MCF 10A (cell line): ENCODE data around the gene SPON1. TPM values are rescaled to one million over a fixed set of nuclear protein-coding genes. Genes with fewer than 3 reads are reported as not detected.

ENCODE experiments used
- BruUV-seq: library from RNA; stranded (reverse); fragments of 400-500 nt; replicated peaks from 2 replicates; lab custom pipeline; 2021; lab: Mats Ljungman, UMichigan
- CTCF ChIA-PET: fragments of 300-600 bp; sonication (Branson Sonifier 250); formaldehyde crosslinking; extraction: SDS; loops from one replicate; lab custom pipeline; 2021; ENCODE audit warnings: antibody characterized with exemption, inconsistent platforms; lab: Yijun Ruan, JAX
- POLR2A ChIA-PET: fragments of 300-600, 350-650 bp; sonication (Branson Sonifier 250); formaldehyde crosslinking; extraction: SDS; loops from one replicate; lab custom pipeline; 2020; ENCODE audit warnings: antibody characterized with exemption, inconsistent platforms; lab: Yijun Ruan, JAX
- DNase-seq: peaks from one replicate; pipeline ENCODE4 v3.0.0-alpha.2; 2018; ENCODE audit not compliant: unreplicated experiment
- H3K27ac Mint-ChIP-seq: one replicate; pipeline ENCODE4 v1.8.0; 2022; ENCODE audit warnings: mild to moderate bottlenecking, low read depth, mixed read lengths; ENCODE audit not compliant: unreplicated experiment
- H3K27me3 Mint-ChIP-seq: one replicate; pipeline ENCODE4 v1.8.0; 2022; ENCODE audit warnings: mixed read lengths; ENCODE audit not compliant: insufficient read depth, unreplicated experiment
- H3K36me3 Mint-ChIP-seq: one replicate; pipeline ENCODE4 v1.8.0; 2022; ENCODE audit warnings: mild to moderate bottlenecking, moderate library complexity, mixed read lengths; ENCODE audit not compliant: insufficient read depth, unreplicated experiment
- H3K4me1 Mint-ChIP-seq: one replicate; pipeline ENCODE4 v1.8.0; 2022; ENCODE audit warnings: mixed read lengths; ENCODE audit not compliant: insufficient read depth, unreplicated experiment
- H3K4me3 Mint-ChIP-seq: one replicate; pipeline ENCODE4 v1.8.0; 2022; ENCODE audit warnings: mild to moderate bottlenecking, moderate library complexity, mixed read lengths; ENCODE audit not compliant: unreplicated experiment
- H3K9me3 Mint-ChIP-seq: one replicate; pipeline ENCODE4 v1.8.0; 2022; ENCODE audit warnings: mixed read lengths; ENCODE audit not compliant: unreplicated experiment
- intact Hi-C: fragments of 100-400 bp; cut with micrococcal nuclease; formaldehyde crosslinking; loops from 2 replicates; pipeline ENCODE4 v1.14.1; 2022
- total RNA-seq: library from RNA; stranded (reverse); gene quantifications from 2 replicates; pipeline ENCODE4 v1.2.3, GENCODE V29; 2022
- TF ChIP-seq, protein P1 (sequence below): fragments of 200-600 bp; IDR thresholded peaks from one replicate; pipeline ENCODE4 v1.8.0; 2022; ENCODE audit warnings: antibody characterized with exemption, mild to moderate bottlenecking; ENCODE audit not compliant: unreplicated experiment

Gene SPON1
- total RNA-seq, 1 experiment from 2014 or later: not detected

DNA sequence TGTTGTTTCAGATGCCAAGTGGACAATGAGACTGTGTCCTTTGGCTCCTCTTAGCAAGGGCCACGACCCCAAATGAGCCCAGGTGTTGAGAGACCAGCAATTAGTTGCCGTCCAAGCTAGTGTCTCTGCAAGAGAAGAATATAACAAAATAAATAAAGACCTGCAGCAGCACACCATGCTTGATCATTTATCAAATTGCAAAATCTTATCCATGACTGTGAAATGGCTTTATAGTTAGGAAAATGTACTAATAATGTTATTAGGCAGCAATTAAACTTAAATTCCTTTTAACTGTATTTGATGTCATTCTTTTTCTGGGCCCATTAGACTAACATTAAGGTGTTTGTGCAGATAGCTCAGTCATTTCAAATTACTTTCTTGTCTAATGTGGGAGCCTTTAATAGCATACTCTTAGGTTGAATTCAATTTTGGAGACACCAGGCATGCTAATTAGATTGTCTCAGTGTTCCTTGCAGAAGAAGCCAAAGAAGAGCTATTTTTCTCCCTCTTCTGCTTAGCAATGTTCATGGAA lies 220.4 kb downstream of the SPON1 start:
- Mint-ChIP-seq H3K36me3 (no peaks in the 10 kb centered on the region), H3K4me1 (no peaks in the 10 kb centered on the region), H3K9me3 (no peaks in the 10 kb centered on the region), H3K27ac (no peak overlapping the region), H3K27me3 (peaks cover 48% of the 10 kb centered on the region), H3K4me3 (no peak overlapping the region)
- intact Hi-C loops: no loop called here
- BruUV-seq: no TSS peak
- ChIA-PET CTCF (interaction anchor here (0.9 to 1.2 kb wide), 3 partner anchors 34 to 227 kb away, joined by 3 to 4 read pairs (median 4); no protein-coding TSS in a partner anchor), POLR2A (no interaction called here)
- TF ChIP-seq, protein P1, sequence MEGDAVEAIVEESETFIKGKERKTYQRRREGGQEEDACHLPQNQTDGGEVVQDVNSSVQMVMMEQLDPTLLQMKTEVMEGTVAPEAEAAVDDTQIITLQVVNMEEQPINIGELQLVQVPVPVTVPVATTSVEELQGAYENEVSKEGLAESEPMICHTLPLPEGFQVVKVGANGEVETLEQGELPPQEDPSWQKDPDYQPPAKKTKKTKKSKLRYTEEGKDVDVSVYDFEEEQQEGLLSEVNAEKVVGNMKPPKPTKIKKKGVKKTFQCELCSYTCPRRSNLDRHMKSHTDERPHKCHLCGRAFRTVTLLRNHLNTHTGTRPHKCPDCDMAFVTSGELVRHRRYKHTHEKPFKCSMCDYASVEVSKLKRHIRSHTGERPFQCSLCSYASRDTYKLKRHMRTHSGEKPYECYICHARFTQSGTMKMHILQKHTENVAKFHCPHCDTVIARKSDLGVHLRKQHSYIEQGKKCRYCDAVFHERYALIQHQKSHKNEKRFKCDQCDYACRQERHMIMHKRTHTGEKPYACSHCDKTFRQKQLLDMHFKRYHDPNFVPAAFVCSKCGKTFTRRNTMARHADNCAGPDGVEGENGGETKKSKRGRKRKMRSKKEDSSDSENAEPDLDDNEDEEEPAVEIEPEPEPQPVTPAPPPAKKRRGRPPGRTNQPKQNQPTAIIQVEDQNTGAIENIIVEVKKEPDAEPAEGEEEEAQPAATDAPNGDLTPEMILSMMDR: no peak
- no peak for DNase-seq

DNA sequence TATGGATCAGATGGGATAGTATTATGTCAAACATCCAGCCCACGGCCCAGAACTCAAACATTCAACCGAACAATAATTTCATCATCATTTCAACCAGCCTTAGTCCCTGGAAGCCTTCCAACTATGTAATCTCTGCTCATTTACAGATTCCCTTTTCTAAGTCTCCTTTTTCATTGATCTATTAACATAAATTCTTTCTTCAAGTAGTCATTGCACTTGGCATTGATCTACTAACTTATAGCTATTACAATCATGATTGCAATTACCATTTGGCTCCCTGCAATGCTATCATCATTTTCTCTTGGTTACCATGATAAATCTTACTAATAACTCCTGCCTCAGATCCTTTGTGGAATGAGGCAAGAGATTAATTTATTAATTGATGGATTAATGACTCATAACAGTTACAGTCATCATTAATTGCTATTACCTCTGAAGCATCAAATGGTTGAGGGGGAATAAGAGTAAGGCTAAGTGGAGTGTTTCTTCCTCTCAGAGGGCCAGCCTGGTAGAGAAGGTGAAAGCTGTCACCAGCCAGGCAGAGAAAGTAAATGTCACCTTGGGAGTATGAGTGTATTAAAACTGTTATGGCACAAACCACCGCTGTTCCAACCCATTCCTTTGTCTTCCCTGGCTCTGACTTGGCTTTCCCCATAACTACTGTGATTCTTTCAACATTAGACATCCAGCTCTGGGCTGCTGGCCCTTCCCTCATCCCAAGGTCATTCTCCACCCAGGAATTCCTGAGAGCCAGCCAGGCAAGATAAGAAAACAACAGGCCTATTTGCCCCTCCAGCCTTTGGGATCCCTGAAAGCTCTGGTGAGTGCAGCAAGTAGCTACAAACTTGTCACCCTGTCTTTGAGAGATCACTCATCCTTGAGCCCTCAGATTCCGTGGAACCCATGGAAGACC lies 221.8 kb downstream of the SPON1 start:
- TF ChIP-seq, protein P1: no peak
- Mint-ChIP-seq H3K4me3 (no peak overlapping the region), H3K4me1 (no peaks in the 10 kb centered on the region), H3K27me3 (peaks cover 45% of the 10 kb centered on the region), H3K27ac (no peak overlapping the region), H3K36me3 (no peaks in the 10 kb centered on the region), H3K9me3 (no peaks in the 10 kb centered on the region)
- ChIA-PET CTCF (interaction anchor here (0.8 to 1.6 kb wide), 3 partner anchors 35 to 228 kb away, joined by 3 to 4 read pairs (median 3); no protein-coding TSS in a partner anchor), POLR2A (interaction anchor here (0.6 kb wide), 3 partner anchors 228 to 1738 kb away, joined by 3 to 4 read pairs (median 3); no protein-coding TSS in a partner anchor)
- no TSS peak for BruUV-seq
- intact Hi-C loops: no loop called here
- DNase-seq: no peak

DNA sequence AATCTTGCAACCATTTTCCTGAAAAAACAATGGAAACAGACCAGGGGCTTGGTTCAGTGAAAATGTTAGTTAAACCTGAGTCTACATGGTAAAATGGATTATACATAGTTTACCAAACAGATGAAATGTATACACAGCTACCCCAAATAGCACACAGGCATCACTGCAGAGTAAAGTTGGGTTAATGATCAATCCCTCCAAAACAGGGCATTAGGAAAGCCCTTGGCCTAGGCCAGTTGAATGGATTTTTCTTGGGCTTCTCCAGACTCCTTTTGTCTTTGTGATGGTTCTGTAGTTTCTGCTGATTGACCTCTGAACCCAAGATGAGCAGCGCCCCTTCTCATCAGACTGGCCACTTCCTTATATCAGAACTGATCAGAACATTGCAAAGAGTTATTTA lies 222.9 kb downstream of the SPON1 start:
- POLR2A ChIA-PET: no interaction called here
- Mint-ChIP-seq H3K27me3 (peaks cover 45% of the 10 kb centered on the region), H3K4me1 (no peaks in the 10 kb centered on the region)

More for the DNA sequence above, 222.9 kb downstream of the SPON1 start:
- H3K4me3 Mint-ChIP-seq: no peak overlapping the region
- intact Hi-C loops: no loop called here
- H3K9me3 Mint-ChIP-seq: no peaks in the 10 kb centered on the region
- no peaks in the 10 kb centered on the region for H3K36me3 Mint-ChIP-seq
- CTCF ChIA-PET: no interaction called here
- no TSS peak for BruUV-seq
- TF ChIP-seq, protein P1: no peak
- no peak overlapping the region for H3K27ac Mint-ChIP-seq
- DNase-seq: no peak
